Ammon's horn (tissue), 1 donor: ENCODE results near the gene SEM1.
"Not testable (repeated sequence)": the region's sequence is repeated elsewhere in the genome, so short reads cannot be mapped to it uniquely, and the experiment has no call there.

Experiments used
- DNase-seq: peaks from one replicate; pipeline ENCODE4 v3.0.0-alpha.2; 2016; ENCODE audit warnings: low spot score

The SEM1 gene

GRCh38 chr7:96663457-96663856, 46.2 kb downstream of the SEM1 start:
- no peak for DNase-seq

DNA sequence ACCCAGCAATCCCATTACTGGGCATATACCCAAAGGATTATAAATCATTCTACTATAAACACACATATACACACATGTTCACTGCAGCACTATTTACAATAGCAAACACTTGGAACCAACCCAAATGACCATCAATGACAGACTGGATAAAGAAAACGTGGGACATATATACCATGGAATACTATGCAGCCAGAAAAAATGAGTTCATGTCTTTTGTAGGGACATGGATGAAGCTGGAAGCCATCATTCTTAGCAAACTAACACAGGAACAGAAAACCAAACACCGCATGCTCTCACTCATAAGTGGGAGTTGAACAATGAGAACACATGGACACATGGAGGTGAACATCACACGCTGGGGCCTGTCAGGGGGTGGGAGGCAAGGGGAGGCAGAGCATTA, 47.5 kb downstream of the SEM1 start:
- not testable (repeated sequence) for DNase-seq

DNA sequence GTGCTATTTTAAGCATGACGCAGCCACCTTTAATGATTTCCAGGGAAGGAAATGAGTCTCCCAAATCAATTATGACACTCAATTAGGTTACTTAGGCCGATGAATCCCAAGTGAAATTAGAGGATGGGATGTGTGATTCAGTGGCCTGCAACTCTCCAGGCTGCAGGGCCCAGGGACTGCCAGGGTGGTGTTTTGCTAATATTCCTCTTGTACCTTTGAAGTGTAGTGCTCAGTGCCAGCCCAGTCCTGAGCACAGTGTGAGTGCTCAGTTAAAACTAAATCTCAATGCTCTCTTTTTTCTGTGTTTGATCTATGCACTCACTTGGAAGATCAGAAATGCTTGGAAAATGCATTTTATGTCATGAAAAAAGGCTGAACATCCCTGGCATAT, 51.6 kb downstream of the SEM1 start:
- no peak for DNase-seq

DNA sequence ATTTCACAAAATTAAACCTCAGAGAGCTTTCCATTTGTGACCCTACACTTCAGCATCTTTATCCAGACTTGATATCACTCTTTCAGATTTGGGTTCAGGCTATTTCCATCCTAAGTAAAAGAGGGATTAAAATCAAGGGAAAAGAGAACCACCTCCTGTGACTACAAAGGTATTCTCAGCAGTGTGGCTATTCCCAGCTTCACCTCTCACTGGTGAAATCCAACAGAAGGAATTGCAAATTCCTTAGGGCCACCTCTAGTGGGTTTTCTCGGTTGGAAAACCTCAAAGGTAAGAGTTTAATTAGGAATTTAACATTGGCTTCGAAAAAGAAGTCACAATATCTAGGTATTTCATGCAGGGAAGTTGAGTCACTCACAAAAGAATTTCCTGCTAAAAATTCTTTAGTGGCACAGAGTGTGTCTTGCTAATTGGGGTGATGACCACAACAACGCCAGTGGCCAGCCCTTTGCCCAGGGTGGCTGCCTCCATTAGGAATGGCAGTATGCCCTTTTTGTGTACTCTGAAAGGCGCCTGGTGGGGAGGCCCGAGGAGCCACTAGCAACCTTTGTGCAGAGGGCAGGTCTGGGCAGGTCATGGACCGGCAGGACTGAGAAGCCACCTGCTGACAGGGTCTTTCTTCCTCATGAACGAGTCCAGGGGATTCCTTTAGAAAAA, 52.2 kb downstream of the SEM1 start:
- no peak for DNase-seq

DNA sequence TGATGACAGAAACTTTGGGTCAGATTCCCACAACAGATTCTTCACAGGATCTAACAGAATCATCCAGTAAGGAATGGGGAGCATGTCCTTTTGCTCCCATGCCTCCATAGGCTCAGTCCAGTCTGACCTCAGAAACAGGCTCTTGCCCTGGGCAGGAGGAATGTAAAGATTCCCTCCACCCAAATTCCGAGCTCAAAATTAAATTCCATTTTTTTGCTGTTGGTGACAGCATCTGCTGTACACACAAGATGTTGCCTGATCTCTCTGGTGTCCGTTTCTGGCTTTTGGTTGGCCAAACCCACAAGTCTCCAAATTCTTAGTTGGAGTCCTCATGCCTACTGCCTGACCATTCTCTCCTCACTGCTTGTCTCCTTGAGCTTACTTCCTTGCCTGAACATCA, 53.7 kb downstream of the SEM1 start:
- DNase-seq = no peak

DNA sequence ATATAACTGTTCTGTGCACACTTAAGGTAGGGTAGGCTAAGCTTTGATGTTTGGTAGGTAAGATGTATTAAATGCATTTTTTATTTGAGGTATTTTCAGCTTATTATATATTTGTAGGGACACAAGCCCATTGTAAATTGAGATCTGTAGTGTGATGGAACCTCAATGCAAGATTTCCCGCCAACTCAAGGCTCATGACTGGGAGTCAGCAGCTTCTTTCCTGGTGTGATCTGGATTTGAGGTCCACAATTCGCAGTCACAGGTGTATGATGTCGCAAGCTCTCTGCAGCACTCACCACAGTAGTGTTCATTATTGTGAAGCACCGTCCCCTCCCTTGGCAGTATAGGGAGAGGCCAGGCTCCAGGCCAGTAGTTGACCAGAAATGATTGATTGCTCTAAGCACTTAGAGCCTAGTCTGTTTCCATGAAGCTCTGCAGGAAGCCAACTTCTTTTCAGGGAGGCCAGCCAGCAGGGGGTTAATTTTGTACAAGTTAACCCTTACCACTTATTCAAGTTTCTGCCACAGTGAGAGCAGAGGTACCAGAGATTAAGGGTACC, 54.9 kb downstream of the SEM1 start:
- DNase-seq = no peak

GRCh38 chr7:96649981-96650380, 59.7 kb downstream of the SEM1 start:
- no peak for DNase-seq

GRCh38 chr7:96648784-96649183, 60.9 kb downstream of the SEM1 start:
- DNase-seq = no peak

GRCh38 chr7:96647733-96648132, 61.9 kb downstream of the SEM1 start:
- DNase-seq = no peak

- no peak for DNase-seq
Measured at GRCh38 chr7:96645084-96645483, 64.6 kb downstream of the SEM1 start.

DNA sequence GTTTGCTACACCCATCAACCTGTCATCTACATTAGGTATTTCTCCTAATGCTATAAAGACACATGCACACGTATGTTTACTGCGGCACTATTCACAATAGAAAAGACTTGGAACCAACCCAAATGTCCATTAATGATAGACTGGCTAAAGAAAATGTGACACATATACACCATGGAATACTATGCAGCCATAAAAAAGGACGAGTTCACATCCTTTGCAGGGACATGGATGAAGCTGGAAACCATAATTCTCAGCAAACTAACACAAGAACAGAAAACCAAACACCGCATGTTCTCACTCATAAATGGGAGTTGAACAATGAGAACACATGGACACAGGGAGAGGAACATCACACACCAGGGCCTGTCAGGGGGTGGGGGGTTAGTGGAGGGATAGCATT, 66.2 kb downstream of the SEM1 start:
- DNase-seq = not testable (repeated sequence)

- DNase-seq = no peak
Measured at GRCh38 chr7:96640054-96640453, 69.6 kb downstream of the SEM1 start.
